Measurements from ENCODE around the gene OPRL1. TPM values are rescaled to one million over a fixed set of nuclear protein-coding genes. Genes with fewer than 3 reads are reported as not detected.

OPRL1 gene
- total RNA-seq, 4 donors from 2014 or later: 0.14 to 0.32 TPM; not detected in 2

DNA sequence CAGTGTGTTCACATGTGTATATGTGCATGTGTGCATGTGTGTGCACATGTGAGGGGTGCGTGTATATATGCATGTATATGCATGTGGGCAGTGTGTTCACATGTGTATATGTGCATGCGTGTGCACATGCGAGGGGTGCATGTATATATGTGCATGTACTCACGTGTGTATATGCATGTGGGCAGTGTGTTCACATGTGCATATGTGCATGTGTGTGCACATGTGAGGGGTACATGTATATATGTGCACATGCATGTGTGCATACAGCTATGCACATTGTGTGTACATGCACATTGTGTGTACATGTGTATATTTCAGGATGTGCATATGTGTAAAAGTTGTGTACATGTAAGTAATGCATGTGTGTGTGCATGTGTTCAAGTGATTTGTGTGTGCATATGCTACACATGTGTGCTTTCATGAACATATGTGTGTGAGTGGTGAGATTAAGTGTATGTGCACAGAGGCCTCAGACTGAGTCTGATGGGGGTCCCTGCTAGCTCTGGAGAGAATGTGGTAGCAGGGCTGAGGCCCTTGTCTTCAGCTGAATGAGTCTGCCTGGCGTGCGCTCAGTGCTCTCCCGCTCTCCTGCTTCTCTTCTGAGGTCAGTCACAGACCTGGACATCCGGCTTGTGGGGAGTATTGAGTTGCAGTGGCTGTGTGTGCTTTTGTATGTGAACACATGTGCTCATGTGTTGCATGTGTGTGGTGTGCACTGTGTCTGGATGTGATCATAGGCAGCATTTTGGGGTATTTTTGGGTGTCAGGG, 64.4 kb downstream of the OPRL1 start:
- Histone ChIP-seq H3K27me3 (peaks cover 11% of the 10 kb centered on the region), H3K4me1 (no peaks in the 10 kb centered on the region), H3K27ac (no peak overlapping the region), H3K4me3 (no peak overlapping the region), H3K36me3 (no peaks in the 10 kb centered on the region), H3K9me3 (no peaks in the 10 kb centered on the region)
- DNase-seq: no peak
- TF ChIP-seq EP300 (IDR thresholded peaks at IDR 0.05; ENCODE audit: low read depth) (no peak), CTCF (IDR thresholded peaks at IDR 0.05) (no peak), POLR2A (IDR thresholded peaks at IDR 0.05) (no peak), POLR2AphosphoS5 (IDR thresholded peaks at IDR 0.05) (no peak)
- 20 to 90% methylated on average over 1 to 8 of the region's 8 CpGs for WGBS, 2 donors (ENCODE audit: low coverage in 1 of 2)
- intact Hi-C loops (cut with DNase I; ENCODE audit: low total_unique reads) (no loop called here), in situ Hi-C loops (cut with MboI; ENCODE audit: low pct_ligation_motif_present in 1 of 4, low pct_unique_long_range_greater_than_20kb in 1 of 4, low sequenced_read_pairs in 3 of 4) (no loop called here)

- no peak for TF ChIP-seq POLR2AphosphoS5 (IDR thresholded peaks at IDR 0.05)
- no peak for TF ChIP-seq POLR2A (IDR thresholded peaks at IDR 0.05)
- no peak for TF ChIP-seq CTCF (IDR thresholded peaks at IDR 0.05)
- TF ChIP-seq EP300 (IDR thresholded peaks at IDR 0.05; ENCODE audit: low read depth): no peak
- intact Hi-C loops (cut with DNase I; ENCODE audit: low total_unique reads) (no loop called here), in situ Hi-C loops (cut with MboI; ENCODE audit: low pct_ligation_motif_present in 1 of 4, low pct_unique_long_range_greater_than_20kb in 1 of 4, low sequenced_read_pairs in 3 of 4) (no loop called here)
- 89 to 93% methylated on average over 3 to 17 of the region's 17 CpGs for WGBS, 2 donors (ENCODE audit: low coverage in 1 of 2)
- Histone ChIP-seq H3K4me3 (no peak overlapping the region), H3K9me3 (no peaks in the 10 kb centered on the region), H3K4me1 (no peaks in the 10 kb centered on the region), H3K27me3 (peaks cover 10% of the 10 kb centered on the region), H3K36me3 (no peaks in the 10 kb centered on the region), H3K27ac (no peak overlapping the region)
- DNase-seq: no peak
Measured at GRCh38 chr20:64145458-64146300, 65.8 kb downstream of the OPRL1 start.

- H3K4me3 ChIP-seq: no peak overlapping the region
- H3K4me1 ChIP-seq: no peaks in the 10 kb centered on the region
- peaks cover 3% of the 10 kb centered on the region for H3K27me3 ChIP-seq
- no peak overlapping the region for H3K27ac ChIP-seq
- WGBS, 2 donors (ENCODE audit: low coverage in 1 of 2): 68% methylated on average over 7 of the region's 7 CpGs; no CpG with 5 or more reads in 1 of the 2 donors
- TF ChIP-seq CTCF (IDR thresholded peaks at IDR 0.05) (no peak), EP300 (IDR thresholded peaks at IDR 0.05; ENCODE audit: low read depth) (no peak), POLR2AphosphoS5 (IDR thresholded peaks at IDR 0.05) (no peak), POLR2A (IDR thresholded peaks at IDR 0.05) (no peak)
- intact Hi-C loops (cut with DNase I; ENCODE audit: low total_unique reads) (no loop called here), in situ Hi-C loops (cut with MboI; ENCODE audit: low pct_ligation_motif_present in 1 of 4, low pct_unique_long_range_greater_than_20kb in 1 of 4, low sequenced_read_pairs in 3 of 4) (no loop called here)
- DNase-seq: no peak
- H3K9me3 ChIP-seq: no peaks in the 10 kb centered on the region
- no peaks in the 10 kb centered on the region for H3K36me3 ChIP-seq
Measured at GRCh38 chr20:64146301-64146935, 66.5 kb downstream of the OPRL1 start.

DNA sequence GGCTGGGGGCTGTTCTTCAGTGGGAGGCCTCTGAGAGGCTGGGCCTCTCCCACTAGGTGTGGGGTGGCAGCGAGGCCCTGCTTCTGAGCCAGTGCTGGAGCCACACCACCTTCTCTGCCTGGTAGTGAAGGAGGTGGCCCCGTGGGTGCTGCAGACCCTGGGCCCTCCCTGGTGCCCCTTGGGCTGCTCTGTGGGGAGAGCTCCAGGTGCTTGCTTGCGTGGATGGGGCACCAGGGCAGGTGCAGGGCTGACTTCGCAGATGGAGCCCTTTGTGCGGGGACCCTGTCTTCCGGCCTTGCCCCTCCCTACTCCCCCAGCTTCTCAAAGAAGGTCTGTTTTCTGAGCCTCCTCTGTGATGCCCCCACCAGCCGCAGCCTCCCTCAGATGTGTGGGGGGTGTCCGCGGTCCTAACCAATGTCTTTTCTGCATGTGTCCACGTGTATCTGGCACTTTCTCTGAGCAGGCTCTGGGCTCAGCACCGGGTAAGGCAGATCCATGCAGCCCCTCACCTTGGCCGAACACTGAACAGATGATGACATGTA, 67.1 kb downstream of the OPRL1 start:
- intact Hi-C loops (cut with DNase I; ENCODE audit: low total_unique reads) (no loop called here), in situ Hi-C loops (cut with MboI; ENCODE audit: low pct_ligation_motif_present in 1 of 4, low pct_unique_long_range_greater_than_20kb in 1 of 4, low sequenced_read_pairs in 3 of 4) (no loop called here)
- no peaks in the 10 kb centered on the region for H3K4me1 ChIP-seq
- TF ChIP-seq POLR2AphosphoS5 (IDR thresholded peaks at IDR 0.05) (no peak), CTCF (IDR thresholded peaks at IDR 0.05) (no peak), POLR2A (IDR thresholded peaks at IDR 0.05) (no peak), EP300 (IDR thresholded peaks at IDR 0.05; ENCODE audit: low read depth) (no peak)
- DNase-seq: no peak
- no peaks in the 10 kb centered on the region for H3K36me3 ChIP-seq
- H3K27me3 ChIP-seq: peaks cover 3% of the 10 kb centered on the region
- no peaks in the 10 kb centered on the region for H3K9me3 ChIP-seq
- 91% methylated on average over 10 of the region's 12 CpGs; no CpG with 5 or more reads in 1 of the 2 donors for WGBS, 2 donors (ENCODE audit: low coverage in 1 of 2)
- H3K4me3 ChIP-seq: no peak overlapping the region
- H3K27ac ChIP-seq: no peak overlapping the region
